SIG-M5 treated with dmso at 0.1 percent for 504 hours (cell line): ENCODE results near the gene BRD8.

ENCODE experiments used
- DNase-seq: peaks from one replicate; lab custom pipeline; 2025; ENCODE audit not compliant: unreplicated experiment; lab: John Stamatoyannopoulos, UW

The BRD8 gene

GRCh38 chr5:138102454-138103318 lies 75.7 kb downstream of the BRD8 start:
- peak; percentile 84 for DNase-seq

- no peak for DNase-seq
Observed at GRCh38 chr5:138096997-138097828, 81.2 kb downstream of the BRD8 start.

- no peak for DNase-seq
Observed at GRCh38 chr5:138096363-138096762, 82.1 kb downstream of the BRD8 start.

GRCh38 chr5:138095100-138095907 lies 83.1 kb downstream of the BRD8 start:
- no peak for DNase-seq

- no peak for DNase-seq
Observed at GRCh38 chr5:138093036-138093435, 85.4 kb downstream of the BRD8 start.

GRCh38 chr5:138092301-138092700 lies 86.1 kb downstream of the BRD8 start:
- no peak for DNase-seq

- no peak for DNase-seq
Observed at GRCh38 chr5:138091685-138092084, 86.7 kb downstream of the BRD8 start.
